ENCODE data around the gene BRD3. TPM values are rescaled to one million over a fixed set of nuclear protein-coding genes. Genes with fewer than 3 reads are reported as not detected.

Gene BRD3
- total RNA-seq, 1 donor from 2014 or later = 35.5 TPM

- Histone ChIP-seq H3K9me3 (no peaks in the 10 kb centered on the region), H3K36me3 (peaks cover 12% of the 10 kb centered on the region), H3K27ac (peak overlapping the region; percentile 70), H3K4me3 (peak overlapping the region; percentile 75), H3K27me3 (ENCODE audit: low read depth) (no peaks in the 10 kb centered on the region), H3K4me1 (peaks cover 11% of the 10 kb centered on the region)
- ATAC-seq (peak; percentile 0 to 31), DNase-seq (peak; percentile 63)
- intact Hi-C loops (cut with DNase I) = no loop called here
- TF ChIP-seq CTCF (IDR thresholded peaks at IDR 0.05) = peak; percentile 28
These were observed 42.0 kb downstream of the BRD3 start for GRCh38 chr9:134025606-134026541.

- DNase-seq (peak; percentile 99), ATAC-seq (peak; percentile 96 to 99)
- no peak for TF ChIP-seq CTCF (IDR thresholded peaks at IDR 0.05)
- H3K9me3 ChIP-seq = no peaks in the 10 kb centered on the region
- intact Hi-C loops (cut with DNase I) = no loop called here
- H3K27ac ChIP-seq = peak within 1 kb of the TSS; percentile 70
- H3K4me3 ChIP-seq = peak within 1 kb of the TSS; percentile 75
- H3K27me3 ChIP-seq (ENCODE audit: low read depth) = no peaks in the 10 kb centered on the region
- peaks cover 11% of the 10 kb centered on the region for H3K4me1 ChIP-seq
- peaks cover 7% of the 10 kb centered on the region for H3K36me3 ChIP-seq
These were observed 42.8 kb downstream of the BRD3 start, which contains the start of gene BRD3OS for GRCh38 chr9:134024828-134025605. BRD3OS (plus strand) TSS chr9:134025481; CDS start chr9:134026748, 1,267 bp downstream.

- Histone ChIP-seq H3K4me3 (peak overlapping the region; percentile 43), H3K4me1 (peaks cover 11% of the 10 kb centered on the region), H3K27ac (no peak overlapping the region), H3K36me3 (peaks cover 4% of the 10 kb centered on the region), H3K9me3 (no peaks in the 10 kb centered on the region), H3K27me3 (ENCODE audit: low read depth) (no peaks in the 10 kb centered on the region)
- ATAC-seq (no peak), DNase-seq (no peak)
- intact Hi-C loops (cut with DNase I) = no loop called here
- no peak for TF ChIP-seq CTCF (IDR thresholded peaks at IDR 0.05)
These were observed 43.5 kb downstream of the BRD3 start for GRCh38 chr9:134024214-134024792.

- Histone ChIP-seq H3K9me3 (no peaks in the 10 kb centered on the region), H3K27me3 (ENCODE audit: low read depth) (no peaks in the 10 kb centered on the region), H3K36me3 (no peaks in the 10 kb centered on the region), H3K4me1 (no peaks in the 10 kb centered on the region), H3K27ac (no peak overlapping the region), H3K4me3 (no peak overlapping the region)
- ATAC-seq = peak in 1 of 2 donors; percentile 16
- intact Hi-C loops (cut with DNase I) = no loop called here
- no peak for TF ChIP-seq CTCF (IDR thresholded peaks at IDR 0.05)
- DNase-seq = no peak
These were observed 52.9 kb downstream of the BRD3 start for GRCh38 chr9:134014946-134015345.

GRCh38 chr9:134011401-134011800, 56.4 kb downstream of the BRD3 start:
- no peaks in the 10 kb centered on the region for H3K36me3 ChIP-seq
- no peak for TF ChIP-seq CTCF (IDR thresholded peaks at IDR 0.05)
- ATAC-seq (no peak), DNase-seq (no peak)
- H3K4me1 ChIP-seq = no peaks in the 10 kb centered on the region
- no peaks in the 10 kb centered on the region for H3K27me3 ChIP-seq (ENCODE audit: low read depth)
- H3K27ac ChIP-seq = no peak overlapping the region
- H3K4me3 ChIP-seq = no peak overlapping the region
- H3K9me3 ChIP-seq = no peaks in the 10 kb centered on the region
- intact Hi-C loops (cut with DNase I) = no loop called here
